Activated CD8-positive, alpha-beta memory T cell treated with anti-CD3 and anti-CD28 coated beads, Interleukin-2, amount 50 U/mL, for 24 hours (primary cell): ENCODE data around the gene KCNN3.

Source experiments
- DNase-seq: peaks from one replicate; pipeline ENCODE4 v3.0.0-alpha.2; 2020; ENCODE audit errors: extremely low read depth

The KCNN3 gene

GRCh38 chr1:154816937-154817336 is 53.1 kb downstream of the KCNN3 start:
- DNase-seq = no peak

DNA sequence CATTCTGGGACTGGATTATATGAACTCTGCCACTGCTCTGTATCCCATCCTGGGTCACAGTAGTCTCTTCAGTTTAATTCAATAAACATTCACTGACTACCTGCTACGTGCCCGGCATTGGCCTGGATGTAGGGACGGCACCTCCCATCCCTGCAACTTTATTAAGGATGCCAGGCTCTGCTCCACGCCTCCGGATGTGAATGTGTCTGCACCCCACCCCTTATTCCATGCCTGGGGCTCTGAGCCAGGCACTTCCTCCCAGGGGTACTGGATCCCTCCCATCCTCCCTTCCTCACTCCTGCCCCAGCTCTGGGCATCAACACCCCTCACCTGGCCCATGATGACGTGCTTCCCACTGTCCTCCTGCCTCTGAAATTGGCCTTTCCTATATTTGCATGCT is 53.7 kb downstream of the KCNN3 start:
- DNase-seq = no peak

DNA sequence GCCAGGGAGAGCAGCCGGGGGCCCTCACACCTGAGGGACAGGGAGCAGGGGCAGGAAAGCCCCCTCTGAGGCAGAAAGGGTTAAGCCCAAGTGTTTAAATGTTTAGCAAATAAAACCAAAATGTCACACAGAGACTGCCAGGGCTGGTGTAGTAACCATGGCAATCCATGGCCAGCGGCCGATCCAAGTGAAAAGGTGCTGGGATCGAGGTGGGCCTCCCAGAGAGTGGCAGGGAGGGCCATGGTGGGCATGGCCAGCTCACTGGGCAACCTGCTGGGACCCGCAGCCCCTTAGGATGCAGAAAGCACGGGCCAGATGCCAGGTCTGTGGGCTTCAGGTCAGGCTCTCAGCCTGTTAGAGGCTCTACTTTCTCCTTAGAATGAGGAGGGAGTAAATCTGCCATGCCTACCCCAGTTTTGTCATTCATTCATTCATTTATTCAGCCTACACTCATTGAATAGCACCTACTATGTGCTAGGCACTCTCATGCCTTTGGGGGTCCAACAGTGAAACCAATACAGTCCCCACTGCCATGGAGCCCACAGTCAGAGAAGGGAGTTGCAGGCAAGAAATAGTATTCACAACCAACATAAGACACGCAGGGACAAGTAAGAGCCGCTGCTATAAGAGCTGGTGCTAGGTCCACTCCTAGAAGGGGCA is 56.1 kb downstream of the KCNN3 start:
- no peak for DNase-seq

GRCh38 chr1:154813300-154813816 is 56.7 kb downstream of the KCNN3 start:
- DNase-seq = no peak

DNA sequence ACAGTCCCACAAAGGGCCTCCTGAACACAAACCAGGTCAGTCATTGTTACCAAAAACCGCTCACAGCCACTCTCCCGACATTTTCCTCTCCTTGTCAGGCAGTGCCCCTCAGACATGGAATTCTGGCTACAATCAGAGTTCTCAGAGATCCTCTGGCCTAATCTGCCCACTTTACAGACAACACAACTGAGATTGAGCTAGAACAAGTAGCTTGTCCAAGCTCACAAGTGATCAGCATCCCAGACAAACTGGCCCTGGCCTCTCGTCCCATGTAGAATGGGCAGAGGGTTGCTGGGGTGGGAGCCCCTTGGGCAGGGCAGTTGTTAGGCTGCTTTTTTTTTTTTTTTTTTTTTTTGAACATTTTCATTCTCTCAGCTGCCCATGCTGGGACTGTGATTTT is 57.2 kb downstream of the KCNN3 start:
- DNase-seq = no peak

DNA sequence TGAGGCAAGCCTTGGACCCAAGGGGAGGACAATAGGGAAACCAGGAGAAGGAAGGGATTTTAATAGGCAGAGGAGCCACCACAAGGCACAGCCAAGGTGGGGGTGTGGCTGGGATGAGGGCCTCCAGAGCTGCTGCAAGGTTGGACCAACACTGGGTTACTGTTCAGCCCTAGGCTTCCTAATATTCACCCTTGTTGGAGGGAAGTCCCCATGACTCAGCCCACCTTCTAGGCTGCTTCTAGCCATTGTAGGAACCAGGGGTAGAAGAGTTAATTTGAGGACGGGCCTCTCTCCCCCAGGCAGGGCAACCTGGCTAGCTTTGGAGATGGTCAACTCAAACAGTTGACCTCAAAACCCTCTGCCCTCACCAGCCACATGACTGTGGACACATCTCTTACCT is 59.5 kb downstream of the KCNN3 start:
- DNase-seq = no peak

GRCh38 chr1:154809436-154810413 is 60.4 kb downstream of the KCNN3 start:
- DNase-seq = no peak

DNA sequence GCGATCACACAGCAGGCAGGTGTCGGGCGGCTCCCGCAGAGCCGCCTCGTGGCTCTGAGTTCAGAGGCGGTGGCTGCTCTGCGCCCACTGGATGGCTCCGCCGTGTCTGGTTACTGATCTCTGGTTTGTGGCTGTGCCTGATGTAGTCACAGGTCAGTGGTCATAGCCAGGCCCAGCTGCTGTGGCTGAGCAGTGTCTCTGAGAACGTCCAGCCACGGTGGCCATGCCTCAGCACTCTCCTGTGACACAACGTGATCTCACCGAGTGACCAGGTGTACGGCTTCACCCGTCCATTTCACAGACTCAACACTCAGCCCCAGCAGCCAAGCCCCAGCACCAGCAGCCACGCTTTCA is 61.2 kb downstream of the KCNN3 start:
- DNase-seq = no peak

DNA sequence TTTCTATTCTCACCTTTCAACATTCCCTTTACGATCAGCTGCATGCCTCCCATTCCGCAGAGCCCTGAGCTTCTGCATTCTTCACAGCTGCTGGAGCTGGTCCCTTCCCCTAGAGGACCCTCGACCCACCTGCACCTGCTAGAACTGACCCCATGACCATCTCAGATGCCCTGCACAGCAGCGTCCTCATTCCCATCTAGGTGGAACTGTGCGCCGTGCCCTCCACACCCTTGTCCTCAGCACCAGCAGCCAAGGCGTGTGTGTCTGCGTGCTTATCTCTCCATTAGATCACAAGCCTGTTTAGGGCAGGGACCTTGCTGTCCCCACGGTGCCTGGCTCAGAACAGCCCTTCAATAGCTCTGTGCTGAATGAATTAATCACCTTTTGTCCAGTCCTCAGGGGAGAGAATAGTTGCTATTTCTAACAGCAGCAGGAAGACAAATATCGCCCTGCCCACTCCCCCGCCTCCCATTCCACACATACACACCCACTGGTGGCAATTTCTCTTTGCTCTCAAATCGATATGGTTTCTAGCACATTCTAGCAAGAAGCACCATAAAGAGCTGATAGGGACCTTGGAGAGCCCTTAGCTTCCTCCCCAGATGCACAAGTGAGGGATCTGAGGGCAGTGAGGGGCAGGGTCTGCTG is 61.7 kb downstream of the KCNN3 start:
- DNase-seq = no peak

- DNase-seq = no peak
These were observed 63.0 kb downstream of the KCNN3 start for GRCh38 chr1:154807048-154807591.

DNA sequence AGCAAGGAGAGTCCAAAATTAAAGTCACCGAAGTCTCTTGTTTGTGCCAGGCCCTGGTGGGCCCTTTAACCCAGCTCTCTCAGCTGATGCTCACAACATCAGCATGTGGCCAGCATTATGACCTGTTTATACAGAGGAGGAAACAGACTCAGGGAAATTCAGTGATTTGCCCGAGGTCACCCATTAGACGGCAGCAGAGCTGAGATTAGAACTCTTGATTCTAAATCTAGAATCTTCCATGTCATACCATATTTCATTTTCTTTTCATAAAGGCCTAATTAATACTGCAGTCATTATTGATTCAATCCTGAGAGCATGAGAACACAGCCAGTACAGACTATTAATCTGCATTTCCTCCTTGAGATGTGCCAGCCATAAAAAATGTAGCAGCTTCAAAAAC is 63.7 kb downstream of the KCNN3 start:
- no peak for DNase-seq

DNA sequence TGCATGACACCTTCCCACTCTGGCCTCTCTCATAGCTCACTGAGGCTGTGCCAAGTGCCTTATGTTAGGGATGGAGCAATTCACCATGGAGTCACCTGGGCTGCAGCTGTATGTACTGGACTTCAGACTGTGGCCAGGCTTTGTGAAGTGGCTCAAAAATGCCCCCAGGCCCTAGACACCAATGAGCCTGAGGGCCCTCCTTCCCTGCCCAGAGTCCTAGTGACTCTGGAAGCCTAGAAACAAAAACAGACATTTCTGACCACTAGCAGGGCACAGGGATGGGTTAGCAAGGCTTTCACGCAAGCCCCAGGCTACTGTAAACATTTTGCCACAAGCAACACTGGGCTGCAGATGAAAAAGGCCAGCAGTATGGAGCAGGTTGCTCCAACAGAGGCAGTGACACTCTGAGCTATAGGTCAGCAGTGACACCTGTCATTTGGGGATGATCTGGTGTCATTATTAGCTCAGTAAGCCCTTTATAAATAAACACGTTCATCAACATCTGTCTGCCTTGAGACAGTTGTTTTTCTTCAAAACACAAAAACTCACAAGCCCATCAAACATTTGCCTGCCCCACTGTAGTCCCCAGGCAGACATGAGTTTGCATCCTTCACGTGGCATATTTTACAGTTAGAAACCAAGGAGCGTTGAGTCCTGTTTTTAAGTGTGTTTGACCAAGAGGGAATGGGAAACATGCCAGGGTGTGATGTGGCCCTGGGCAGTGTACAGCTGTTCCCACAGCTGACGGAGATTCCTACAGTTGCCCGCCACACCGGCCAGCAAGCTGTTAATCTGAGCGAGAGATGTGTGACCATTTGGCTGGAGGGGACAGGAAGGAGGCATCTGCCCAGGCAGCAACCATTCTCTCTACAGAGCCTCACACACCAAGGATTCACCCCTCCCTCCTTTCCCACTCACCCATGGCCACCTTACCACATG is 66.8 kb downstream of the KCNN3 start:
- no peak for DNase-seq

DNA sequence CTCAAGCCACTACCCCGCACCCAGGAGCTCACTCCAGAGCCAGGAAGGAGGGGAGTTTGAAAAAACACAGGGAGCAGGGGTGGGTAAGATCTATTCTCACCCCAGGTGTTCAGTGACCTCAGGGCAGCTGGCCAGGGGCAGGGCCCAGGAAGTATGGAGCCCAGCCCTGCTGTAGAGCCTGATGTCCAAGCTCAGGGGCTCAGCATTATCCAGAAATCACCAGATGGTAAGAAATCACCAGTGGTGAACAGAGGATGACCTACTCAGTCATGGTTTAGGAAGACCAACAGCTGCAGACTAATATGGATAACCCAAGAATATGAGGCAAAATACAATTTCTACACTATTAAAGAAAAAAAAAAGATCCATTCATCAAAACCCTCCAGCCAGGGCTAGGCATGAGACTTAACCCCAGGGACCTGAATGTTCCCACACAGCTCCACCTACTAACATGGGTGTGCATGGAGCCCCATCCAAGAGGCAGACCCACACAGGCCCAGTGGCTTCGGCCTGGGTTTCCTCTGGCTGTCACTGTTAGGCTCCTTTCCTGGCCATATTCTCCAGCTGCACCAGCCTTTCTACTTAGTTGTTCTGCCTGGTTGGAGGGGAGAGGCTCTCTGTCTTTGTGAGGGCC is 67.6 kb downstream of the KCNN3 start:
- no peak for DNase-seq

DNA sequence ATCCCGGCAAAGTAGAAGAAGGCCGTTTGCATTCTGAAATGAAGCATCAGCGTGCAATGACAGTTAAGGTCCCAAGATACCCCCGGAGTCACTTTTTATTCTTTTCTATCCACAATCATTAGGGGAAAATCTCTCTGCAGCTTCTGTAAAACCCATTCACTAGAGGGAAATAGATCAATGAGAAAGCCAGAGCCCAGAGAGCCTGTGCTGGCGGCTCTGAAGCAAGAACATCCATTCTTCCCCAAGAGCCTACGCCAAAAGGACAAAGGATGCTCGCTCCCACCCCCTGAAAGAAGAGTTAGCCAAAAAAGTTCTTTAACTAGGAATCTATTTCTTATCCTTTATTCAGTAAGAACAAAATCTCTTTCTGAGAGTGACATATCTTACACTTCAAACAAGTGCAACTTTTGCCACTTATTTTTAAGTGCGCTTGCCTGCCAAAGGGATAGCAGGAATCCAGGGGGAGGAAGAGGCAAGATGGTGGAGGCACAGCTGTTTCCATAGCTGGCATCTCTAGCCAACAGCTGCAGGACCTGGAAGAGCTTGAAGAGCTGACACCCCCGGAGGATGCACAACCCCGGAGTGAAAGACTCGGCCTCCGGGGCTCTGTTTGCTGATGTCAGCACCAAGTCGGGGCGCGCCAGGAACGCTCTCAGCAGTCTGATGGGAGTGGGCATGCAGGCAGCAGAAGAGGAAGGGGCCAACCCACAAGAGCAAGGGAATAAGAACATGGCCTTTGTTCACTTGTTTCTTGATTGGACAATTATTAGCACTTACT is 68.7 kb downstream of the KCNN3 start:
- no peak for DNase-seq

DNA sequence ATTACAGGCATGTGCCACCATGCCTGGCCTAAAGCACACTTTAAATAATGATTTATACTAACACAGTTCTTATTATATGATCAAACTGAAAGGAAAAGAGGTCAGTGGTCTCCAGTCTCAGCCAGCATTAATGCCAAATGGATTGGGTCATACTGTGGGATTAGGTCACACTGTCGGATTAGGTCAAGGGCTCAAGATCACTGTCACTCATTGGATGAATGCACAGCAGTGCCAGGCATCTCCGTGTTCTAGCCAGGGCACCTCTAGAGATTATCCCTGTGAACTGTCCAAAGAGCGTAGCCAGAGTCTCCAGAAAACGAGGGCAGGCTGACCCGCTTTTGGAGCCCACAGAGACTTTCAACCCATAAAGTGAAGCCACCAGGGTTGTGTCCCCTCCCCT is 70.9 kb downstream of the KCNN3 start:
- no peak for DNase-seq

GRCh38 chr1:154798645-154799044 is 71.4 kb downstream of the KCNN3 start:
- no peak for DNase-seq

DNA sequence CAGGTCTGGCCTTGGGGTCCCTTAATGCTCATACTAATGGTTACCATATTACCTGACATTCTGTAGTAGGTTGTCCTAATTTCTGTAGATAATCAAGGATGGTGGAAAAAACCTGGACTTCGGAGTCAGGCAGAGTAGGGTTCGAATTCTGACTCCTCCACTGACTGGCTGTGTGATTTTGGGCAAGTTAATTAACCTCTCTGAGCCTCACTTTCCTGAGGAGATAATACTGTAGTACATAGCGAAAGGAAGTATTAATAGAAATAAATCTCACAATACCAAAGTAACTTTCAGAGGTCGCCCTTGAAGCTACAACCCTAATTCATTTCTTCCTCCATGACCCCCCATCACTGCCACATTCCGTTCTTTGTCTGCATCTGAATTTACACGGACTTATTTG is 72.9 kb downstream of the KCNN3 start:
- no peak for DNase-seq

DNA sequence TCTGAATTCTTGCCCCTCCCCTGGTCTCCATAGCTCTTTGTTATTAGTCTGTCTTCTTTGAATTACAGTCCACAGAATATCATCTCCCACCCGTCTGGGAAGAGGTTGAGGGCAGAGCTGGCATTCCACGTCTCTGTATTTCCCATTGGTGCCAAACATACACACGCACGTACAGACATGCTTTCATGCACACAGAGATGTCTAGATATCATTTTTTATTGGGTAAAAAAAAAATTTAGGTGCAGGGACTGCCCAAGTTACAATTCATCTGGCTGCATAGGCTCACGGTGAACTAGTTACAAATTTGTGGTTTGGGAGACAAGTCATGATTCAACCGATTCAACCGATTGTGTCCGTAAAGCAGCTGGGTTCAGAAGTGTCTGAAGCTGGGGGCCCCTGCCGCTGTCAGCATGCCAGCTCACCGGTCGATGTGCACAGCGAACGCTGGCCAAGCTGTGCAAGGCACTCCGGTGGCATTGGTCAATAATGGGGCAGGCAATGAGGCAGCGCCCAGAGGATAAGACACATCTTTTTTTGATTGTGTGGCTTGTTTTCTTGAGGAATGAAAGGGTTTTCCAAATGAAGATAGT is 73.7 kb downstream of the KCNN3 start:
- no peak for DNase-seq

- DNase-seq = no peak
These were observed 75.5 kb downstream of the KCNN3 start for GRCh38 chr1:154794608-154795007.
